Measurements from ENCODE around the gene PRKD1. TPM values are rescaled to one million over a fixed set of nuclear protein-coding genes. Genes with fewer than 3 reads are reported as not detected.

Gene PRKD1
- polyA plus RNA-seq, 1 of the 3 experiments (the other 2 are of a cell fraction): 0.07 TPM

- Histone ChIP-seq H3F3A (replicated peaks; ENCODE audit: insufficient read depth) (no peaks in the 10 kb centered on the region), H3K9me3 (no peaks in the 10 kb centered on the region), H3K36me3 (replicated peaks in 1 of 2; ENCODE audit: control insufficient read depth in 1 of 2, insufficient read depth in 2 of 2, low read length in 1 of 2) (no peaks in the 10 kb centered on the region), H3K27ac (ENCODE audit: low read depth in 2 of 2, low read length in 1 of 2) (no peak overlapping the region), H3K4me3 (ENCODE audit: low read depth in 2 of 2, low read length in 1 of 2) (no peak overlapping the region), H3K4me1 (ENCODE audit: control insufficient read depth in 1 of 2, insufficient read depth in 2 of 2, low read depth in 1 of 2, low read length in 1 of 2) (no peaks in the 10 kb centered on the region), H3K79me2 (ENCODE audit: insufficient read depth) (no peaks in the 10 kb centered on the region), H4K20me1 (ENCODE audit: insufficient read depth) (no peaks in the 10 kb centered on the region), H2AFZ (ENCODE audit: low read depth) (no peak overlapping the region), H3K27me3 (ENCODE audit: insufficient read depth) (no peaks in the 10 kb centered on the region; the same call in 1 of the 2 replicates), H3K4me2 (no peak overlapping the region), H3K9ac (no peak overlapping the region), H3K9me2 (no peaks in the 10 kb centered on the region)
- TF ChIP-seq FOSL2 (IDR thresholded peaks at IDR 0.05; ENCODE audit: borderline replicate concordance, low read depth) (no peak), NFIC (IDR thresholded peaks at IDR 0.05; ENCODE audit: borderline replicate concordance) (no peak)
- DNase-seq: no peak
- ChIA-PET CTCF (no interaction called here), POLR2A (no interaction called here)
- WGBS (ENCODE audit: low lambda C conversion rate): 13% methylated on average over 5 of the region's 5 CpGs
These were observed 14.1 kb downstream of the PRKD1 start for GRCh38 chr14:29913566-29913965.

DNA sequence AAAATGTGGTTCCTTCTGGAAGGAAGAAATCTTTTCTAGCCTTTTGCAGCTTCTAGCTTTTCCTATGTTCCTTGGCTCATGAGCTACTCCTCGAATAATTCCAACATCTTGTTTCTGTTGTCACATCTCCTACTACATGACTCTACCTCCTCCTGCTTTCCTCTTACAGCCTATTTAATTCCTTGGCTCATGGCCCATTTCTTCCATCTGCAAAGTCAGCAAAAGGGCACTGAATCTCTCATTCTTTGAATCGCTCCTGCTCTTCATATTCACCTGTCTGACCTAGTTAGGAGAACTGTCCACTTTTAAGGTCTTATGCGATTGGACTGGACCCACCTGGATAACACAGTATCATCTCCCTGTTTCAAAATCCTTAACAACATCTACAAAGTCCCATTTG lies 15.8 kb downstream of the PRKD1 start:
- H4K20me1 ChIP-seq (ENCODE audit: insufficient read depth): no peaks in the 10 kb centered on the region
- H3K9ac ChIP-seq: no peak overlapping the region
- DNase-seq: no peak
- no peak overlapping the region for H2AFZ ChIP-seq (ENCODE audit: low read depth)
- H3K4me1 ChIP-seq (ENCODE audit: control insufficient read depth in 1 of 2, insufficient read depth in 2 of 2, low read depth in 1 of 2, low read length in 1 of 2): no peaks in the 10 kb centered on the region
- WGBS (ENCODE audit: low lambda C conversion rate): 12% methylated on average over 3 of the region's 3 CpGs
- TF ChIP-seq, protein P1, sequence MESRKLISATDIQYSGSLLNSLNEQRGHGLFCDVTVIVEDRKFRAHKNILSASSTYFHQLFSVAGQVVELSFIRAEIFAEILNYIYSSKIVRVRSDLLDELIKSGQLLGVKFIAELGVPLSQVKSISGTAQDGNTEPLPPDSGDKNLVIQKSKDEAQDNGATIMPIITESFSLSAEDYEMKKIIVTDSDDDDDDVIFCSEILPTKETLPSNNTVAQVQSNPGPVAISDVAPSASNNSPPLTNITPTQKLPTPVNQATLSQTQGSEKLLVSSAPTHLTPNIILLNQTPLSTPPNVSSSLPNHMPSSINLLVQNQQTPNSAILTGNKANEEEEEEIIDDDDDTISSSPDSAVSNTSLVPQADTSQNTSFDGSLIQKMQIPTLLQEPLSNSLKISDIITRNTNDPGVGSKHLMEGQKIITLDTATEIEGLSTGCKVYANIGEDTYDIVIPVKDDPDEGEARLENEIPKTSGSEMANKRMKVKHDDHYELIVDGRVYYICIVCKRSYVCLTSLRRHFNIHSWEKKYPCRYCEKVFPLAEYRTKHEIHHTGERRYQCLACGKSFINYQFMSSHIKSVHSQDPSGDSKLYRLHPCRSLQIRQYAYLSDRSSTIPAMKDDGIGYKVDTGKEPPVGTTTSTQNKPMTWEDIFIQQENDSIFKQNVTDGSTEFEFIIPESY (IDR thresholded peaks at IDR 0.05; ENCODE audit: borderline replicate concordance, low read depth): no peak
- TF ChIP-seq PBX3 (IDR thresholded peaks at IDR 0.05) (no peak), ELF1 (IDR thresholded peaks at IDR 0.05) (no peak), TAF1 (IDR thresholded peaks at IDR 0.05; ENCODE audit: borderline replicate concordance, low read depth, low read length) (no peak), CHD2 (IDR thresholded peaks at IDR 0.05; ENCODE audit: low read length, partially characterized antibody) (no peak), MEF2A (IDR thresholded peaks at IDR 0.05; ENCODE audit: borderline replicate concordance, low read depth) (no peak), YY1 (IDR thresholded peaks at IDR 0.05; ENCODE audit: low read depth) (no peak), RFX5 (IDR thresholded peaks at IDR 0.05; ENCODE audit: low read length) (no peak), RAD21 (IDR thresholded peaks at IDR 0.05; ENCODE audit: low read length) (no peak), FOXM1 (IDR thresholded peaks at IDR 0.05; ENCODE audit: low read depth) (no peak), RXRA (IDR thresholded peaks at IDR 0.05; ENCODE audit: borderline replicate concordance, low read depth) (no peak), NFIC (IDR thresholded peaks at IDR 0.05; ENCODE audit: borderline replicate concordance) (no peak), EP300 (IDR thresholded peaks at IDR 0.05; ENCODE audit: borderline replicate concordance in 1 of 2, low read depth in 1 of 2, low read length in 1 of 2) (no peak), TEAD4 (IDR thresholded peaks at IDR 0.05; ENCODE audit: borderline replicate concordance, insufficient read depth) (no peak), MXI1 (IDR thresholded peaks at IDR 0.05; ENCODE audit: low read depth, low read length) (no peak)
- TF ChIP-seq, protein P2, sequence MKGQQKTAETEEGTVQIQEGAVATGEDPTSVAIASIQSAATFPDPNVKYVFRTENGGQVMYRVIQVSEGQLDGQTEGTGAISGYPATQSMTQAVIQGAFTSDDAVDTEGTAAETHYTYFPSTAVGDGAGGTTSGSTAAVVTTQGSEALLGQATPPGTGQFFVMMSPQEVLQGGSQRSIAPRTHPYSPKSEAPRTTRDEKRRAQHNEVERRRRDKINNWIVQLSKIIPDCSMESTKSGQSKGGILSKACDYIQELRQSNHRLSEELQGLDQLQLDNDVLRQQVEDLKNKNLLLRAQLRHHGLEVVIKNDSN (IDR thresholded peaks at IDR 0.05; ENCODE audit: borderline replicate concordance, low read depth): no peak
- TF ChIP-seq, protein P3, sequence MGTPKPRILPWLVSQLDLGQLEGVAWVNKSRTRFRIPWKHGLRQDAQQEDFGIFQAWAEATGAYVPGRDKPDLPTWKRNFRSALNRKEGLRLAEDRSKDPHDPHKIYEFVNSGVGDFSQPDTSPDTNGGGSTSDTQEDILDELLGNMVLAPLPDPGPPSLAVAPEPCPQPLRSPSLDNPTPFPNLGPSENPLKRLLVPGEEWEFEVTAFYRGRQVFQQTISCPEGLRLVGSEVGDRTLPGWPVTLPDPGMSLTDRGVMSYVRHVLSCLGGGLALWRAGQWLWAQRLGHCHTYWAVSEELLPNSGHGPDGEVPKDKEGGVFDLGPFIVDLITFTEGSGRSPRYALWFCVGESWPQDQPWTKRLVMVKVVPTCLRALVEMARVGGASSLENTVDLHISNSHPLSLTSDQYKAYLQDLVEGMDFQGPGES (IDR thresholded peaks at IDR 0.05; ENCODE audit: low read depth, low read length): no peak
- no peak overlapping the region for H3K27ac ChIP-seq (ENCODE audit: low read depth in 2 of 2, low read length in 1 of 2)
- ChIA-PET POLR2A (no interaction called here), CTCF (no interaction called here)
- H3K9me2 ChIP-seq: no peaks in the 10 kb centered on the region
- H3F3A ChIP-seq (replicated peaks; ENCODE audit: insufficient read depth): no peaks in the 10 kb centered on the region
- no peaks in the 10 kb centered on the region for H3K9me3 ChIP-seq
- no peak overlapping the region for H3K4me3 ChIP-seq (ENCODE audit: low read depth in 2 of 2, low read length in 1 of 2)
- H3K79me2 ChIP-seq (ENCODE audit: insufficient read depth): no peaks in the 10 kb centered on the region
- no peaks in the 10 kb centered on the region; the same call in 1 of the 2 replicates for H3K27me3 ChIP-seq (ENCODE audit: insufficient read depth)
- no peak overlapping the region for H3K4me2 ChIP-seq
- H3K36me3 ChIP-seq (replicated peaks in 1 of 2; ENCODE audit: control insufficient read depth in 1 of 2, insufficient read depth in 2 of 2, low read length in 1 of 2): no peaks in the 10 kb centered on the region

Measured in SK-N-SH (cell line).